HG03196 (cell line): ENCODE measurements around the gene GLIS1.

Source experiments
- ATAC-seq: cut with Tn5 transposase; IDR thresholded peaks from one replicate; pipeline ENCODE4 v1.9.1; 2021; ENCODE audit not compliant: unreplicated experiment

Gene GLIS1

DNA sequence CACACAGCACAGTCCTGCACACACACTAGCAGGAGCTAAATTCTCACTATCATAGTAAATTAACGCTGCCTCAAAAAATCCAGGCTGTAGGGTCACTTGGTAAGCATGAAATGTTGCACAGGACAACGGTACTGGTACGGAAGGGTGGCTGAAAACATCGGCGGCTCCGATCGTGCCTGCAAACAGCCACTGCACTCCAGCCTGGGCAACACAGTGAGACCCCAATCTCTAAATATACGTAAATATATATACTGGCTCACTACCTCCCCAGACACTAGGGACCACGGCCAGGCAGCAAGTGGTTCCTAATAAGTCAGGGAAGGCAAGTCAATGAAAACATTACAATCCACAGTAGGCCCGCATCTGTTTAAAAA is 44.3 kb downstream of the GLIS1 start:
- no peak for ATAC-seq

DNA sequence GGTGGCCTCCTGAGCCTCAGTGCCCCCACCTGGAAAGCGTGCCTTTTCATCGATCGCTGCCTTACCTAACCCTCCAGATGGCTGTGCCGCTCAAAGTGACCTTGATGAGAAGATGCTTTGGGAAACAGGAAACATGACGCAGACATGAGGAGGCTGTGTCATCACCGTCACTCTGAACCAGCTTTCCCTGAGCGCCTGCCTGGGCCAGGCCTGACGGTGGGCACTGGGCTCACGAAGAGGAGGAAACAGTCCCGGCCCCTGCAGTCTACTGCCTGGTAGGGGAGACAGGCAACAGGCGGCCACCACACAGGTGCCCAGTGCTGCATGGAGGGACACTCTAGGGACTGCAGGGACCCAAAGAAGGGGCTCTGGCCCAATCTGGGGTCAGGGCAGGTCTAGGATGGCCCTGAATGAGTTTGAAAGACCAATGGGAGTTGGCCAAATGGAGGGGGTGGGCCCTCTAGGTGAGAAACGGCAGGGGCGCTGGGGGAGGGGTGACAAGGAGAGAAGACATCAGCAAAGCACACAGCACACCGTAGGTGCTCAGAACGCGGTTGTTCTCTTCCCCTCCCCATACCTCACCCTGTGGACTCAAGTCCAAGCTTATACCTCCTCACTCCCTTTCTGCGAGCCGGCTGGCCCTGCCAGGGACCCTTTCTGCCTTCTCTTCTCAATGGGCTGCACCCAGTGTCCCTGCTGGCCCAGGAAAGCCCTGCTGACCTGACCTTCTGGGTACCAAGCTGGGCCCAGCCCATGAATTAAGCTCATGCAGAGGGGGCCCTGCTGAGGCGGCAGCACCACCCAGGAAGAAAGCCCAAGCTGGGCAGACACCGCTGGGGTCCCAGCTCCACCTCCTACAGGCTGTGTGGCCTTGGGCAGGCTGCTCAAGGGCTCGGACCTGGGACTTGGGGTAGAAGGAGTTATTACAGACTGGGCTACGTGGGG is 44.9 kb downstream of the GLIS1 start:
- no peak for ATAC-seq

DNA sequence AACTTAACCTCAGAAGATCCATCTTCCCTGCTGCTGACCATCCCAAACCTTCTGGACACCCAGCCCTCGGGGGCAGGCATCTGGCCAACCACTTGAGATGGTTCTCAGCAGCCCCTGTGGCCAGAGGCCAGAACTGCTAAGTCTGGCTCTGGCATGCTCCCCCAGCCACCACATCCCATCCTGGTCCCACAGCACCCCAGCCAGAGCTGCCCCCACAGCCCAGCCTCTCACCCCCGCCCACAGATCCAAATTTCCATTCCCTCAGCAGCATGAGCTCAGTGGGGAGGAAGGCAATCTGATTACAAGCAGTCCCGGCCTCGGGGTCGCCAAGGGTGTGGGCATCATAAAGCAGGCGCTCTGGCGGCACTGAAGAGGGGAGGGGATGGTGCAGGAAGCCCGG is 45.6 kb downstream of the GLIS1 start:
- no peak for ATAC-seq

DNA sequence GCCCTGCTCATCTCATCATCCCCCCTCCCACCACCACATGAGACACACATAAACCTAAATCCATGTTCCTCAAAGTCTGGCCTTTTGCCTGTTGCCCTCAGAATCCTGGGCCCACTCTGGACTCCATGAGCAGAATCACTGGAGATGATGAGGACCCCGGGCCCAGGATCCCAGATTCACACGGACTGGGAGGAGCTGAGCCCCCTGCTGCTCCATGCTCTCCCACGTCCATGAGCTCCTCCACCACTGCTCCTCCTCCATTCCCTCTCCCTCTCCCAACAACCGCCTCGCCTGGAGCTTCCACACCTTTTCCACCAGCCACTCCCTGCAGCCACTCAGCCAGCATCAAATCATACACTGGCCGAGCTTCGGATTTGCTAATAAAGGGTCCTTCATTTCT is 47.6 kb downstream of the GLIS1 start:
- no peak for ATAC-seq

DNA sequence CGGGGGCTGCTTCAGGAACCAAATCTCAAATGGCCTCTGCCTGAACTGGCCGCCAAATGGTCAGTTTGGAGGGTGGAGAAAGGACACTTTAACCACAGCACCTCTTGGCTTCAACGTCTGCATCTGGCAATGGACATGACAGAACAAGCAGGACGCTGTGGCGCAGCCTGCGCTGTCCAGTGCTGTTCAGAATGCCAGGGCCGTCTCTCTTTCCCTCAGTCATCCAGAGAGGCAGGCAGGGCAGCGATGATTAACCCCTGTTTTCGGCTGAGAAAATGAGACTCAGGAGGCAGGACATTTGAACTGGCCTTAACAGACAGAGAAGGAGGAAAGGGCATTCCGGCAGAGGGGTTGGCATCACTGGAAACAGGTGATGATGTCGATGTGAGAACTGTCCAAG is 48.6 kb downstream of the GLIS1 start:
- no peak for ATAC-seq

DNA sequence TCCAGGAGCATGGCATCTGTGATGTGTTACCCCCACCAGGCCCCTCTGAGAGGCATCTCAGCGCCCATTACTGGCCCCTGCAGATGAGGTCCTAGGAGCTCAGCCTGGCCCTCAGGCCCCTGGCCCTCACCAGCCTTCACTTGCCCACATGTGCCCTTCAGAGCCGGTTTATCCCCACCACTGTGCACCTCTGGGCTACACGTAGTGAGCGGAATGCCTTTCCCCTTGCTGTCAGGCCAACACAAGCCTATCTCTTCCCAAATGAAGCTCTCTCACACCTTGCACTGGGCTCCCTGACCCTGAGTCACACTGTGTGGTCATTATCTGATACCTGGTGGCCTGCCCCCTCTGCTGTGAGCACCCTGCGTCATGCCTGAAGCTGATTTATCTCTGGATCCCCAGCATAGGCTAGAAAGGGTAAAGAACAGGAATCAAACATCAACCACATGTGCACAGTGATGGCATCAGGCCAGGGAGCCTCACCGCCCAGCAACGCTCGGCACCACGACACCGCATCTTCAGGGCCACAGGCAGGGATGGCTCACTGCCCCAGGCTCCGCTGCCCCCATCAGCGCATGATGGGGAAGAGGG is 49.1 kb downstream of the GLIS1 start:
- ATAC-seq: no peak

DNA sequence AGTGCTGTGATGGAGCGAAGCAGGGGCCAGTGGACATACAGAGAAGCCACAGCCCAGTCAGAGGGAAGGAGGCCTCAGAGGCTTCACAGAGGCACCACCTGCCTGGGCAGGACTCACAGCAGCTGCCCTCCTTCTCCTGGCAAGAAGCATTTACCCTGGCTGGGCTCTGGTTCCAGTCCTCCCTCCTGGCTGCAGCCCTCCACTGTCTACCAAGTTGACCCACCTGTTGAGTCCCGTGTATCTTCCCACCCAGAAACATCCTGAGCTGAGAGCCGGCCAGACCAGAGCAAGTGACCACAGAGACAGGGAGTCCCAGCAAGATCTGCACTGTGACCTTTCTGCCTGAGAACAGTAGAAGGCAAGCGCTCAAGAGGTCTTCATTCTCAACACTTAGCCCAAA is 49.7 kb downstream of the GLIS1 start:
- ATAC-seq: no peak

DNA sequence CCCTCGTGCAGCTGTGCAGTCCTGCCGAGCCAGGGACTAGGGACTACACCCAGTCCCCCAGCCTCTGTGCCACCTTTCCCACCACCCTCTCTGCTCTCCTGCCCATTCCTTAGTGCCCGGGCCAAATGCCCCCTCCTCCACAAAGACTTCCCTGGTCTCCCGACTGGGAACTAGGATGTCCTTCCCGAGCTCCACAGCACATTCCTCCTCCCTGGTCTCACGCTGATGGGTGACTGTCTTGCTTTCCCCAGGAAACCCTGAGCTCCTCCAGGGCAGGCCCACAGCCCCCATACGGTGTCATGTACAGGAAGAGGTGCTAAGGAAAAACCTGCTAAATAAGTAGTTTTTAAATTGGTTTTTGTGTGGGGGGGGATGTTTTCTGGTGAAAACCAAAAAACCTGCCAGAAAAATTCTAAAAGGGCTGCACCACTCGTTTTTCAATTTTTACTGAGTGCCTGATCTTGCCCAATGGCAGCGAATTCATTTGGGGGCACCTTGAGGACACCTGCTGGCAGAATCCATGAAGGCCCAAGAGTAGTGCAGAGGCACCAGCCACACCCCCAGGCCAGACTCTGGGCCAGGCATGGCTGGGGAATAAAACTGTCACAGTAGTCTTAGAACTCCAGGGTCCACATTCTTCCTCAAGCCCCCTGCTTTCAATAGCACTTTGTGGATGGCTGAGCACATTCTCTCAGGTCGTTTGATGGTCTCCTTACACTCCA is 50.4 kb downstream of the GLIS1 start:
- no peak for ATAC-seq

DNA sequence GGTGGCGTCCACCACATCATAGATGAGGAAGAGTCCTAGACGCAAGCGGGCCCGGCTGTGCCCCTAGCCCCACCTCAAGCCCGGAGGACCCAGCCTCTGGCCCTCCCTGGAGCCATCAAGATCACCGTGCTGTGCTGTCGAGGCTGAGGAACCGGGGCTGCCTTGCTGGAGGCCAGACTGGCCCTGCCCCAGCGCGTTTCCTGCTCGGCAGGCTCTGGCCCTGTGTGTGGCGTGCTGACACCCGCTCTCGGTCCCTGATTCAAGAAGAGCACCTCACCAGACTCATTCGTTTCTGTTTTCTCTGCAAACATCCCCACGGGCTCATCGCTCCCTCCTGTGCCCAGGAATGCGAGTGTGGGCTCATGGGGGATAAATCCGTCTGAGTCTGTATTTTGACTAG is 51.1 kb downstream of the GLIS1 start:
- ATAC-seq: no peak

DNA sequence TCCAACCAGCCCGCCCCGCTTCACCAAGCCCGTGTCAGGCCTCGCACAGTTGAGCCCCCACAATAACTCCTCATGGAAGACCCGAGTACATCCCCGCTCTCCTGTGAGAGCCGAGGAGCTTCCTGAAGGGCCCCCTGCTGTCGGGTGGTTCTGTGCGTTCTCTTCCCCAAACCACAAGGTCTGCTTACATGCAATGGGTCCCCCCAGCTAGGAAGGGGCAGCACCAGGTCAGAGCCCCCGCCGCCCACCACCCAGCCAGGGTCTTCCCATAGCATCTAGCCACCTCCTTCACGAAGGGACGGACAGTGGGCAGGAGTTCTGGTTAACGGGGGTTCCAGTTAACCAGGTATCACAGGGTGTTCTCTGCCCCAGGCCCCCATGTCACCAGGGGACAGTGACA is 51.5 kb downstream of the GLIS1 start:
- no peak for ATAC-seq

DNA sequence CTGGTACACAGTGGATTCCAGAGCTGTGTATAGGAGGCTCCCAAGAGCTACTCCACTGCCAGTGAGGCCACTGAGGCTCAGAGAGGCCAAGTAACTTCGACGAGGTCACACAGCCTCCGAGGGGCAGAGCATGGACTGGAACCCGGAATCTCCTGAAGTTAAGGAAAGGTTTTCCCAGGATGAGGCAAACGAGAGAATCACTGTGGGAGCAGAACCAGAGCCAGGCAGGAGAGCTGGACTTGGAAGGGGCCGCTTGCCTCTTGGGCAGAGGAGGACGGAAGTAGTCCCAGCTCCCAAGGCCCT is 52.0 kb downstream of the GLIS1 start:
- no peak for ATAC-seq

DNA sequence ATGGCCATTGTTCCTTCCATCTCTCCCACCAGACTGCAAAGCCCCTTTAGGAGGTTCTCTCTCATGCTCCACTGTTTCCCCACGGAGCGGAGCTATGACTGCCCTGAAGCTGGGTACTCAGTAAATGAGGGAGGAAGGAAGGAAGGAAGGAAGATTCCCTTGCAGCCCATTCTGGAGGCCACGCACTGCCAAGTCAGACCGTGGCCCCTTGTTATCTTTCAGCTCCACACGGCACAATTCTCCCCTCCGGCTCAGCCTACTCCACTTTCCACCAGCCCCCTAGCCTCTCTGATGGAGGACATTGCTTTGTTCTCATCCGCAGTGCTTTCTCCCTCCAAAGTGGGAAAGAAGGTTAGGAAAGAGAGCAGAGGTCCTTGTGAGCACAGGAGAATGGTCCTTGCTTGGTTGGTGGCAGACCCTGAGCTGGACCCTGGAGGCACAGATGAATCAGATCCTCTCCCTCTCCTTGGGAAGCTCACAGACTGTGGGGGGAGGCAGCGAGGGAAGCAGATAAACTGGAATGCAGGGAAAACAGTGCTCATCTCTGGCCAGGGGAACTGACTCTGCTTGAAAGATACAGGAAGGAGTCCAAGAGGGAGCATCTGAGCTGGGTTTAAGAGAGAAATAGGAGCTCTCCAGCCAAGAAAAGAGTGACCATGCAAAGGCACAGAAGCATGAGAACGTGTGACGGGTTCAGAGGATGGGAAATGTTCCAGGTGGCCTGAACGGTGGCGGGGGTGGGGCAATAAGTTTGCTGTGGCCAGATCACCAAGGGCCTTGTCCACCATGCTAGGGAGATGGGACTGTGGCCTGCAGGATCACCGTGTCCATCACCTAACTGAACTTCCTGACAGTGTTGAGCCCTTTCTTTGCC is 52.6 kb downstream of the GLIS1 start:
- no peak for ATAC-seq

DNA sequence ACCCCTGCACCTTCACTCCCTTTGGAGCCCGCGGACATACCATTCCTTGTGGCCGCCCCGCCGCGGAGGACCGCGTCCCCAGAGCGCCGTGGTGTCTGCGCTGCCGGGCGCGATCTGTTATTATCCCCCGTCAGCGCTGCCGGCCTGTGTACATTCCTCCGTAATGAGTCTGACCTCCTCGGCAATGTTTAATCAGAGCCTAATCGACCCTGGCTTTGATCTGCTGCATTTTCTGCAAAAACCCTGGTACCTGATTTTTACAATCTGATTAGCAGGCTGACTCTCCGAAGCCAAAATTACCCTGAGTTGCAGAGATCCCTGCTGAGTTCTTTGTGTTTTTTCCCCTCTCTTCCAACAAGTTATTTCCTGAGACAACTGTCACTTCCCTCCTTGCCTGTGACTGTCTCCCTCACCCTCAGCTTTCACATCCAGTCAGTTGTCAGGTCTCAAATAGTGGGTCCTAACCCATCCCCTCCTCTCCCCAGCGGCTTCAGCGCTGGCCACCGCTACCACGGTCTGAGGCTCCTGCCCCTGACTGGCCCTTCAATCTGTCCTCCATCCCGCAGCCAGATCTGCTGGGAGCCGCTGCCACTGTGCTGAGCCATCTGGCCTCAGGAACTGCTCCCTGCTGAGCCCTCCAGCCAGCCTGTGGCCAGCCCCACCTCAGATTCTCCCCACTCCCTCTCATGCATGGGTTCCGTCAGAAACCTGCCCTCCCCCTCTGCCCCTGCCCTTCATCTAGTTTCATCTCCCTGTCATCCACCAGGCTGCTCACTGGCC is 53.5 kb downstream of the GLIS1 start:
- ATAC-seq: no peak

DNA sequence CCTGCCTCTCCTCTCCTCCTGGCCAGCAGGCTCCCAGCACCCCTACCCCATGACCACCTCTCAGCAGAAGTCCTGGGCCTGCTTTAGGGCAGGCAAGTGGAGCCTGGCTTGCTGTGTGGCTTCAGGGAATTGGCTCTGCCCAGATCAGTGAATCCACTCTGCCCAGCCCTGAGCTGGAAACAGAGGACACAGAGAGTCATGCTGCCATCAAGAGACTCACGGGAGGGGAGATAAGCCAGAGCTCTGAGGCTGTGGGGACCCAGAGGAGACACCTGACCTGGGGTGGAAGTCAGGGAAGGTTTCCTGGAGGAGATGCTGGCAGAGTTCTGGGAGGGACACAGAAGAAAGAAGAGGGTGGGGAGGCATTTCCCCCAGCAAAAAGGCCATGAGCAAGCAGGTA is 54.2 kb downstream of the GLIS1 start:
- no peak for ATAC-seq

DNA sequence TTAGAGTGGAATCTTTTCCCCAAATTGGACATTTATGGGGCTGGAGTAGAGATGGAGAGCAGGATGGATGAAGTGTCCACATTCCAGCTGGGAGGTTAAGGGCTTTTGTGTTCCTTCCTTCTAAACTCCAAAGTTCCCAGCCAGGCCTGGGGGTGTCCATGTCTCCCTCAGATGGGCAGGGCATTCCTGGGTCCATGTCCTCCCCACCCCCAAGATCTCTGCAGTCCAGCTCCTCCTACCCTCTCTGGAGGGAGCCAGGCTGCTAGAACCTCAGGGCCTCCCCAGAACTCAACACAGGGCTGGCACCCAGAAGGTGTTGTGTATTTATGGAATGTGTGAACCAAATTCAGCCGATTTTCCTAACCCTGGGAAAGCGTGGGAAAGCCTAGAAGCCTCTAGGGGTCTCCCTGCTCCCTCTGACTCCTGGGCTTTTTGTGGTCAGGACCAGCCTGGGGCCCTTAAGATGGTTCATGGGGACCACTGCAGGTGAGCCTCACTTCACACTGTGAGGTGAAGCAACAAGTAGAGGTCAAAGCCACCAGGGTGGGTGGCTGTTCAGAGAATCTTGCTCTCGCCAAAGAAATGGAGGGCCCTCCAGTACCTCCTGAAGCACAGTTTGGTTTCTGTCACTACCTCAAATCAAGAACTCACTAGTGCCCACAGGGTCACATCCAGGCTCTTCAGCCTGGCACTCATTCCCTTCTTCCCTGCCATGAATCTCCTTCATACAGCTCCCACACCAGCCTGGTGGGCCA is 54.8 kb downstream of the GLIS1 start:
- no peak for ATAC-seq

DNA sequence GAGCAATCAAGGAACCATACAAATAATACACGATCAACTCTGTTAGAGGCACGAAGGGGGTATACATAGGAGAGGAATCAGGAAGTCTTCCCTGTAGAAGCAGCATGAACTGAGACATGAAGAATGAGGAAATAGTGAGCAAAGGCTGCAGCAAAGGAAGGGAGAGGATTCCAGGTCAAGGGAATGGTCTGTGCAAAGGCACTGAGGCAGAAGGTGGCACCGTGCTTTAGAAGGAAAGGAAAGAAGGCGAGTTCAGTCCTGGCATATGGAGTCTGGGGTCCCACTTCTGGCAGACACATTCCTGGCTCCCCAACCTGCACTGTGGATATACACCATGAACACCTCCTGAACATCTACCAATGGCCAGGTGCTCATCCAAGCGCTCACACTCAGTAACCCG is 56.1 kb downstream of the GLIS1 start:
- no peak for ATAC-seq

DNA sequence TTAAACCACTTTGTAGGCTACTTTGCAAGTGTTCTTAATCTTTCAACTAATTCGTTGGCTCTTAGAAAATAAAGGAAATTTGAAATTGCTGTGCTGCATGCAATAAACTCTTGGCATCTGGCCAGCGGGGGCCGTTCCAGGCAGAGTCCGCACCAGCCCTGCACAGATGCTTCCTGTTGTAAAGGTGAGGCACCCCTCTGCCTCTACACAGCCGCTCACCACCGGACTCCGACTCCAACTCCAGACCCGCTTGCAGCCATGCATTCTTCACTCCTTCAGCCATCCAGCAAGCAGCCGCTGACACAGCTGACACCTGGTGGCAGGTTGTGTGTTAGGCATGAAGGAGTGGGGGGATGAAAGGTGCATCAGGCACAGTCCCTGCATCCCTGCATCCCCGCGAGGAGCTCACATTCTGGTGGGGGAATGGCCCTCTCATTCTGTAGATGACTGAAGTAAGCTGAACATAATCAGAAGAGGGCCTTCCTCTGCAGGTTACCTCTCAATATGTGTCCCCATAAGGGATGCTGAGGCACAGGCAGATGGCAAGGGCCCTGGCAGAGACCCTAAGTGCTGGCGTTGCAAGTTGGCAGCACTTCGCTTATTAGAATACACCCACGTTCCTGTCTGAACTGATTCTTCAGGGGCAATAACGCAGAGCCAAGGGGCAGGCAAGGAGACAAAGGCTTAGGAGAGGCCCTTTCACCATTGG is 56.8 kb downstream of the GLIS1 start:
- no peak for ATAC-seq

DNA sequence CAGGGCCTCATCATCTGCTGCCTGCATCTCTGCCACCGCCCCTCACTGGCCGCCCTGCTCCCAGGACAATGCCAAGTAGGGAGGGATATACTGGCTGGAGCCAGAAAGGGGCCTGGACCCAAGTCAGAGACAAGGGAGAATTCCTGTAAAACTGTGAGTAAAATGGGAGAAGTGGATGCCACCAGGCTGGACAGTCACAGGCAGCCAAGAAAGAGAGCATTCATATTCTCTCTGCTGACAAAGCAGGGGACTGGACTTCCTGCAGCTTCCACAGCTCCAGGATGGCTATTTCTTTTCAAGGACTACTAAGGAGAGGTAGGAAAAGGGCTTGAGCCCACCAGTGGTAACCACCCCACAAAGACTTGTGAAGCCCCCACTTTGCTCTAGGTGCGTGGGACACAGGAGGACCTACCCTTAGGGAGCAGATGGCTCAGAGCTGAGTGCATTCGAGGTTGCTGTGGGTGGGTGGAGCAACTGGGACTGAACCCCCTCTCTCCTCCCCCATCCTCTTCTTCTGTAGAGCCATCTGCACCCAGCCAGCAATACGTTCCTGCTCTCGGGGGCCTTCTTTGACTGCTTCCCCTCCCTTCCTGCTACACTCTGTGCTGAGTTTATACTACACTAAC is 57.5 kb downstream of the GLIS1 start:
- no peak for ATAC-seq

DNA sequence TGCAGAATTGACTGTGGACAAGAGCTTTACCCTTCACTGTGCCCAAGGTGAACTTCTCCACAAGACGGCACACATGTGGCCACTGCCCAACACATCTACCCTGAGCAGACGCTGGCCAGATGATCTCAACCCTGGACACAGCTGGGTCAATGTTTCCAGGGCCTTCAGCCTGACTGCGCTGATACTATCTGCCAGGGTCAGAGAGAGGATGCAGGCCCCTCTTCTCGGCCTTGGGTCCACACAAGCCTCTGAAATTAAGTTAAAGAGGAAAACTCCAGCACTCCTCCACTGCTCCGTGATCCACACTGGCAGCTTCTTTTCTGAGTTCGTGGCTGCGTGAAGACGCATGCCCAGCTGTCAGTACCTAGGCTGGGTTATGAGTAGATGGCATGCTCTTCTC is 58.1 kb downstream of the GLIS1 start:
- ATAC-seq: no peak
